ENCODE results near the gene HLA-DRB5.

GRCh38 chr6:32554116-32554965, 24.3 kb upstream of the HLA-DRB5 start:
- TF ChIP-seq CTCF (IDR thresholded peaks at IDR 0.05), result no peak
- TF ChIP-seq POLR2A (IDR thresholded peaks at IDR 0.05), result no peak
- no peak for TF ChIP-seq POLR2AphosphoS5 (IDR thresholded peaks at IDR 0.05)
- TF ChIP-seq EP300 (IDR thresholded peaks at IDR 0.05), result no peak
